Measurements from ENCODE around the gene COL10A1.

GRCh38 chr6:116173928-116174327 lies 48.0 kb upstream of the COL10A1 start:
- no peak for TF ChIP-seq REST (IDR thresholded peaks at IDR 0.05; ENCODE audit: unreplicated experiment)
- no peak for TF ChIP-seq POLR2AphosphoS5 (IDR thresholded peaks at IDR 0.05; ENCODE audit: low read depth)
- no peak for TF ChIP-seq CREB1 (CRISPR knock-in tag; IDR thresholded peaks at IDR 0.05; ENCODE audit: low read depth)
- no peak for TF ChIP-seq NANOG (IDR thresholded peaks at IDR 0.05; ENCODE audit: borderline replicate concordance)
- TF ChIP-seq CTCF (conservative IDR thresholded peaks at IDR 0.05; ENCODE audit: low read depth in 2 of 2) = no peak
- no peak for TF ChIP-seq EZH2 (IDR thresholded peaks at IDR 0.05; ENCODE audit: low read depth, unreplicated experiment)
- TF ChIP-seq EZH2phosphoT487 (IDR thresholded peaks at IDR 0.05; ENCODE audit: unreplicated experiment) = no peak
- TF ChIP-seq JUNB (IDR thresholded peaks at IDR 0.05; ENCODE audit: unreplicated experiment) = no peak
- TF ChIP-seq ZNF462 (CRISPR knock-in tag; IDR thresholded peaks at IDR 0.05) = no peak
- TF ChIP-seq ETS1 (IDR thresholded peaks at IDR 0.05) = no peak
- no peak for TF ChIP-seq STAT1 (IDR thresholded peaks at IDR 0.05; ENCODE audit: unreplicated experiment)
- TF ChIP-seq ZNF114 (CRISPR knock-in tag; IDR thresholded peaks at IDR 0.05) = no peak

Data from GM23338 (cell line).